PC-3 (cell line): Measurements from ENCODE around the gene THBS3.
"Not testable (repeated sequence)": the region's sequence is repeated elsewhere in the genome, so short reads cannot be mapped to it uniquely, and the experiment has no call there.

Experiments
- CTCF ChIP-seq: fragments of 300-600 bp; sonication (generic); conservative IDR thresholded peaks from 2 replicates; pipeline ENCODE4 v1.5.1; 2017; ENCODE audit warnings: antibody characterized with exemption, low read depth, mild to moderate bottlenecking, low read length
- EZH2 ChIP-seq: fragments of 300-600 bp; sonication (generic); IDR thresholded peaks from one replicate; pipeline ENCODE4 v1.6.1; 2017; ENCODE audit warnings: antibody characterized with exemption, mild to moderate bottlenecking, low read length; ENCODE audit not compliant: unreplicated experiment
- EZH2phosphoT487 ChIP-seq: fragments of 300-600 bp; sonication (generic); IDR thresholded peaks from 2 replicates; pipeline ENCODE4 v1.6.1; 2018; ENCODE audit warnings: mild to moderate bottlenecking, antibody characterized with exemption, low read length, borderline replicate concordance

GRCh38 chr1:155211381-155212050, 3.8 kb upstream of the THBS3 start:
- not testable (repeated sequence) for TF ChIP-seq CTCF, EZH2, EZH2phosphoT487
